Epidermal melanocyte (primary cell): Measurements from ENCODE around the gene LINGO3.

Source experiments
- DNase-seq: peaks from one replicate; pipeline ENCODE4 v3.0.0; 2011; ENCODE audit warnings: low spot score; ENCODE audit not compliant: insufficient read length

Gene LINGO3

DNA sequence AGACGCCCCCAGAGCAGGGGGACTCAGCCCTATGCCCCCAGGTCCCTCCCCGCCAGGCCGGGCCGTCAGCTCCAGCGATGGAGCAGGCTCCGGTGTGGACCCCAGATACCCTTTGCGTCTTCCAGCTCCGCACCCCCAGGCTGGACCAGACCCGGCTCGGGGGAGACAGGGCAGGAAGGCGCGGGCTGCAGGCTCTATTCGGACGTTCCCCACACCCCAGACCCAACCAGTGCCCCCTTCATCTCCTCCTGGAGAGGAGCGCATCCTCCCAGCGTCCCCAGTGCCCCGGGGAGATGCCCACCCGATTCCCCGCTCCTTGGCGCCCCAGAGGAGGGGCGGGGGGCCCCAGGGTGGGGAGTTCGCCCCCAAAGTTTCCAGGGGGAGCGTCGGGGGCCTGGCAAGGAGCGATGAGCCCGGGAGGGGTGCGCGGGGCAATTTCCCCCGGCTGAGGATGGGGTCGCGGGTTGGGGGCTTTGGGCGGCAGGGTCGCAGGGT, 389 bp downstream of the LINGO3 start:
- peak; percentile 1 for DNase-seq

DNA sequence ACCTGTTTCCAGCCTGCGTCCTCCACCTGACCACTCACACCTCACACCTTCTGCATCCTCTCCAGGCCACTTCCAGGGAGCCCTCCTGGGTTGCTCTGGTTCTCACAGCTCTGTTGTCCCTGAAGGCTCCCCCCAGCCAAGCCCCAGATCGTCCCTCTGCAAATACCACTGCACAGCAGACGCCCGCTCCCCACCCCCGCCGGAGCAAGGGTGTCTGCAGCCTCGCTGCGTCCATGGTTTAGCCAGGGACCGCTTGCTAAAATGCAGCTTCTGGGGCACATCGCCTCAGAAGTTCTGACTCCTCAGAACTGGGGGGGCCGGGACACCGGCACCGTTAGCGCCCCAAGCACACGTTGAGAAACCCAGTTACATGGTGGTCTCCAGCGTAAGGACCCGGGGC, 983 bp downstream of the LINGO3 start:
- DNase-seq, result peak; percentile 0

DNA sequence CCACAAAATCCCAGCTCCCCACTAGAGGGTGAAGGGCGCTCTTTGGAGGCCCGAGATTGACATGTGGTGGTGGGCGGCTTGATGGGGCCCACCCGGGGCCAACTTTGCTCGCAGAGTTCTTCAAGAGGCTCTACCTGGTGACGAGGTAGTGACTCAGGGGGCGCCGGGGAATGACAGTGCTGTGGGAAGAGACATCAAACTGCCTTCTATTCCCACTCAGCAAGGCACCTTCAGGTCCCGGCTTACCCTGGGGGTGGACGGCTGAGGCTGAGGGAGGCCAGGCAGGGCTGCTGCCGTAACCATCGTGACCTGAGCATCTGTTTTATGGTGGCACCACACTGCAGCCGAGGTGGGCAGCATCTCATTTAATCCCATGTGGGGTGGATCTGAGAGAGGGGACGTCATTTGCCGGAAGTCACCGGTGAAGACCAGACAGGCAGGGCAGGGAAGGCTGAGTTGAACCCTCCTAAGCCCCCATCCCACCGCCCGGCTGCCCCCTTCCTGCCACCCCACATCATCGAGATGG, 1.6 kb downstream of the LINGO3 start:
- DNase-seq, result peak; percentile 5

DNA sequence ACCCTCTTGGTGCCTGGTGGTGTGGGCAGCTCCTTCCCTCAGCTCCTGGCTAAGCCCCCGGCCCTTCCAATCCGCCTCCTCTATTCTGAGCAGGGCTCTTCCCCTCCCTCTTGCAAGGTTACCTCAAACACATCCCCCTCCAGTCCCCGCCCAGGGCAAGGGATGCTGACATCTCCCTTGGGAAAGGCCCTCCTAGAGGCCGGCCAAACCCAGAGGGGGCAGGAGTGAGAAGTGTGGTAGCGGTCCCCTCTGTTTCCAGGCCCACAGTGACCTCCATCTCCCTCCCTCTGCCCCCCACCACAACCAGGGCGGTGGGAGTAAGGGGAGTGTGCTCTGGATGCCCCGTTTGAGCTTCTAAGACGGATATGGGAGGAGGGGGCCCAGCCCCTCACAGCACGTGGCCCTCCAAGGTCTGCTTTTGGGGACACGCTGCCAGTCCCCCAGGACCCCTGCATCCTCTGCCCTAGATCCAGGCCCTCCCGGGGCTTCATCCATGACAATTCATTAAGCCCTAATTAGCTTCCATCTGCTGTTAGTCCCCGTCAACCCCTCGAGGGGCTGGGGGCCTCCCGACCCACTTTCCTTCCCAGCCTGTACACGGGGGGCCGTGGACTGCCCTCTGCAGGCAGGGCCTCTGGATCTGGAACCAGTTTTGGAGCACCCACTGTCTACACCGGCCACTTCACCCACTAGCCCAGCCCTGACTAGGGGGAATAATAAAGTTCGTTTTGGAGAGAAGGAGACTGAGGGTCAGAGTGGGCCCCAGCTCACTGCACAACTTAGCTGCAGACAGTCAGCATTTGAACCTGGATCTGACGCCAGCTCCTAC, 2.3 kb downstream of the LINGO3 start:
- peak; percentile 11 for DNase-seq

DNA sequence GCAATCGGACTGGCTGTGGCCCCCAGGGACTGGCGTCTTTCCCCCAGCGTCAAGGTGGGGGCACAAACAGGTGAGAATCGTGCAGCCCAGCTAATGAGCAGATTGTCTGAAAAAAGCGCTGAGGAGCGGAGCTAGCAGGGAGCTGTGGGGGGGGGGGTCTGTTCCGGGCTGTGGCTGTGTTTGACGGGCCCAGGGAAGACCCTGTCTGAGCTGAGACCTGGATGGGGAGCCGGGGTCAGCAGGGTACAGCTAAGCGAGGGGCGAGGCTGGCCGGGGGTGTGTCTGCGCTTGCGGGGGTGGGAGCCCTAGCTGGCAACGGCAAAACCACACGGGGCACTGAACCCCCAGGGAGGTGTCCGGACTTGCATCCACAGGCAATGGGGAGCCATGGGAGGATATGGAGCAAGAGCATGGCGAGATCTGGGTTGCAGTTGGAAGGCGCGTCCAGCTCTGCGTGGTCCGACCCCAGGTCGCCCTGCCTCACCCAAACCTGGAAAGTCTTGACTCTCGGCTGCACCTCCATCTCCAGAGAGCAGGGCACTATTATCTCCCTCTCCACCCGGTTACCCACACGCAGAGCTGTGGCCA, 4.6 kb downstream of the LINGO3 start:
- no peak for DNase-seq

DNA sequence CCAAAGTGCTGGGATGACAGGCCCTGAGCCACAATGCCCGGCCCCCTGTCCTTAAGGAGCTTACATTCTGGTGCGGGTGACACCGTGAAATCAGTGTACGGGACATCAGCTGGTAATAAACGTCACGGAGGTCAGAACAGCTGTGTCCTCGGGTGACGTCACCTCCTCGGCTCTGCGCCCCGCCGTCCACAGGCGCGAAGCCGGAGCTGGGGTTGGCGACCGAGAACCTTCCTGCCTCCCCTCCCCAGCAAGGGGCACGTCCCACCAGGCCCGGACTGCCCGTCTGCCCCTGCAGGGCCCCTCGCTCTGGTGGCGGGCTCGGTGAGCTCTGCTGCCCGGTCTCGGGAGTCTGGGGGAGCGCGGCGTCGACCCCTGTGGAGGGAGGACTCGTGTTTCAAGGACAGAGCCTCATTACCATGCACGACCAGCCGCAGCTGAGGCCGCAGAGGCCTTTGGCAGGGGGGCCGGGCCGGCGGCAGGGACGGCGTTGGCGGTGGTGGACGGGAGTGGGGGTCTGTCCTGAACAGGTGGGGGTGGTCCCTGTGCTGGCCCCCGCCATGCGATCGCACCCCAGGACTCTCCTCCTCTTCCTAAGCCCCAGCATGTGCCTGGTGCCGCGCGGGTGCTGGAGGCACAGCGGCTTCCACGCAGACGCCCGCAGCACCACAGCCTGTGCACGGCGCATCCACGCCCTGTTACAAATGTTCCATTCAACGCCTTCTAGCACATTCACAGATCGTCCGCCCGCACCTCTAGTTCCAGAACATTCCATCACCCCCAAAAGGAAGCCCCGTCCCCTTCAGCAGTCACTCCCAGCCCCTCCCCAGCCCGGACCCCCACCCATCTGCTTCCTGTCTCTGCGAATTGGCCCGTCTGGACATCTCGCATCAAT, 5.4 kb downstream of the LINGO3 start:
- DNase-seq, result peak; percentile 40

DNA sequence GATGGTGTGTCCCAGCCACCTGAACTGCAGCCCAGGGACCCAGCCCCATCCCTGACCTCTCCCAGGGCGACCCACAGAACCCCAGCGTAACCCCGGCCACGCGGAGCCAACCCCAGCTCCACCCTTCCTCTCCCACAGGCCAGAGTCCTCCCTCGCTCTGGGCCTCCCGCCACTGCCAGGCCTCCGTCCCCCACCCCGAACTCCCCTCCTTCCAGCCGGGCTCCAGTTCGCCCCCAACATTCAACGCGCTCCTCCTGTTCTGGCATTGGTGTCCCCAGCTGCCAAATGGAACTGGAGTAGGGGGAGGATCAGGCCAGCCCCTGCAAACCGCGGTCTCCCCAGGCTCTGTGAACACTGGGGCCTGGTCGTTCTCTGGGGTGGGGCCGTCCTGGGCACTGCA, 7.4 kb downstream of the LINGO3 start:
- peak; percentile 5 for DNase-seq

DNA sequence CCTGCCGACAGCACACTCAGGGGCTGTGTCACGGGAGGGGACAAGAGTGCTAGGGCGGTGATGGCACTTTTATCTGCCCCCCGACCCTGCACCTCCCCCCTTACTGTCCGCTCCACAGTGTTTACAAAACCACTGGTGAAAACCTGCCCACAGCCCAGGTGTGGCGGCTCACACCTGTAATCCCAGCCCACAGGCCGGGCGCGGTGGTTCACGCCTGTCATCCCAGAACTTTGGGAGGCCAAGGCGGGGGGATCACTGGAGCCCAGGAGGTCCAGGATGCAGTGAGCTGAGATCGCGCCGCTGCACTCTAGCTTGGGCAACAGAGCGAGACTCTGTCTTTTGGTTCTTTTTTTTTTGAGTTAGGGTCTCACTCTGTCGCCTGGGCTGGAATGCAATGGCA, 11.8 kb downstream of the LINGO3 start:
- DNase-seq, result no peak

DNA sequence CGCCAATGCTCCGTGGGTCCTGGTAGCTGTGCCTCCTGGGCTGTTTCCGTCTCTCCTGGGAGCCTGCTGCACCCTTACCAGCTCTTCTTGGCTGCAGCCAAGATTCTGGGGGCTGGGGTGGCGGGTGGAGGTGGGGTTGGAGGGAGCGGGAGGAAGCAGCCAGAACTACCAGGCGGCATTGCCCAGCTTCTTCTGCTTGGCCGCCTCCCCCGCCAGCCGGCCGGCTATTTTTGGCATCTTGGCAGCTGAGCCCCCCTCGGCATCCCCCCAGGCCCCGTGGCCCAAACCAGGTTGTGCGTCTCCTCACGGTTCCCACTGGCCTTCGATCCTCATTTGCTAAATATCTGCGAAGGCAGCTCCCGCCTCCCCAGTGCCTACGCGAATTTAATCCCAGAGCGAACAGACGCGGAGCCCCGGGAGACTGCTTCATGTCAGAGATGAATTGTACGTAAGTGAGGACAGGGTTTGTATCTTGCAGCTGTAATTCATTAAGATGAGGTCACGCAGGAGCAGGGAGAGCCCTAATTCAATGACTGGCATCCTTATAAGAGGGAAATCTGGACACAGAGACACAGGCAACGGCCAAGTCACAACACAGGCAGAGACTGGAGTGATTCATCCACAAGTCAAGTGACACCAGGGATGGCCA, 13.1 kb downstream of the LINGO3 start:
- DNase-seq, result peak; percentile 81

DNA sequence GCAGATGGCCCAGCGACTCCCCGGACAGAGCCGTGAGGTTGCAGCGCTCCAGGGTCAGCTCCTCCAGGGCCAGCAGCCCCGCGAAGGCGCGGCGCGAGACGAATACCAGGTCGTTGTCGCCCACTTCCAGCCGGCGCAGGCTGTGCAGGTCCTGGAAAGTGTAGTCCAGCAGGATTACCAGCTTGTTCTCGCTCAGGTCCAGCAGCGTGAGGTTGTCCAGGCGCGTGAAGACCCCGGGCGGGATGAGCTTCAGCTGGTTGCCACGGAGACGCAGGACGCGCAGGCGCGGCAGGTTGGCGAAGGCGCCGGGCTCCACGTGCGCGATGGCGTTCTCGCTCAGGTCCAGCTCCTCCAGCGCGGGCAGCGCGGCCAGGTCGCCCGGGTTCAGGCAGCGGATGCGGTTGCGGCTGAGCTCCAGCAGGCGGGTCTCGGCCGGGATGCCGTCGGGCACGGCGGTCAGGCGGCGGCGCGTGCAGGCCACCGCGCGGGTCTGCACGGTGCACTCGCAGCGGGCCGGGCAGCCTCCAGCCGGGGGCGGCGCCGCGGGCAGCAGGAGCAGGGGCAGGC, 16.7 kb downstream of the LINGO3 start:
- DNase-seq, result no peak

DNA sequence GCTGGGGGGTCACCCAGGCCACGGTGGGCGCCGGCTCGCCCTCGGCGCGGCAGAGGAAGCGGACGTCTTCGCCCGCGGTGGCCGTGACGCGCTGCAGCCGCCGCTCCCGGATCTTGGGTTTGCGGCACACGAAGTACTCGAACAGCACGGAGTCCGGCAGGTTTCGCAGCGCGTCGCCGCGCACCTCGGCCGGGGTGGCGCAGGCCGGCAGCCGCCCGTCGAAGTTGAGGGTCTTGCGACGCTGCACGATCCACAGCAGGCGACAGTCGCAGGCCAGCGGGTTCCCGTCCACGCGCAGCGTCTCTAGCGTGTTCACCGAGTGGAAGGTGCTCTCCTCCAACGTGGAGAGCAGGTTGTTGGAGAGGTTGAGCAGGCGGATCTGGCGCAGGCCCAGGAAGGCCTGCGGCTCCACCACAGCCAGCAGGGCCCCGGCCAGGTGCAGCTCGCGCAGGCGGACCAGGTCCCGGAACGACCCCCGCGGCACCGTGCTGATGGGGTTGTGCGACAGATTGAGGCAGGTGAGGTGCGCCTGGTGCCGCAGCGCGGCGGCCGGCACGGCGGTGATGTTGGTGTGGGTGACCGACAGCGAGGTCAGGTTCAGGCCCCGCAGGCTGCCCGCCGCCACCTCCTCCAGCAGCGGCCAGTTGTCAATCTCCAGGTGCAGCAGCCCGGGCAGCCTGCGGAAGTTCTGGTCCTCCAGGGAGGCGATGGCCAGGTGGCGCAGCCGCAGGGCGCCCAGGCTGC, 17.3 kb downstream of the LINGO3 start:
- DNase-seq, result no peak

DNA sequence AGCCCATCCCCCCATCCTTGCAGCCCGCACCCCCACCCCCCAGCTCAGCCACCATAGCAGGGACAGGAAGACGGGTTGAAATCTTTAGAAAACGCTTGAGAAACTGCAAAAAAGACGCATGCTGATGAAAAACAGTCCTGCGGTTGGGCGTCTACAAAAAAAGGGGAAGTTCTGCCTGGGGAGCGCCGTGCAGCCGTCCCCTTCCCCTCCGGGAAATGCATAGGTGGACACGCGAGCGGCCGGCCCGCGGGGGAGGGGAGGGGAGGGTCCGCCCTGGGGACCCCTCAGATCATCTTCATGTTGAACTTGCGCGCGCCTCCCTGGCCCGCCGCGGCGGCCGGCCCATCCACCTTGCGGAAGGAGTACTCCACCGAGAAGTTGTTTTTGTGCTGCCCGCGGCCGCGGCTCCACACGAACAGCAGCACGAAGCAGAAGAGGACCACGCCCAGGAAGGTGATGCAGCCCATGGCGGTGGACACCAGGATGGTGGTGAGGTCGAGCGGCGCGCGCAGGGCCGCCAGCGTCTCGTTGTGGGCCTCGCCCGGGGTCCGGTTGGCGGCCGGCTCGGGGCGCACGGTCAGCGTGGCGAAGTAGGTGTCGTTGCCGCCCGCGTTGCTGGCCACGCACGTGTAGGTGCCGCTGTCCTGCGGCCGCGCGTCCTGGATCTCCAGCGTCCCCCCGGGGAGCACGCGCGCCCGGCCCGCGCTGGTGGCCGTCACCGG, 18.1 kb downstream of the LINGO3 start:
- DNase-seq, result peak; percentile 14

DNA sequence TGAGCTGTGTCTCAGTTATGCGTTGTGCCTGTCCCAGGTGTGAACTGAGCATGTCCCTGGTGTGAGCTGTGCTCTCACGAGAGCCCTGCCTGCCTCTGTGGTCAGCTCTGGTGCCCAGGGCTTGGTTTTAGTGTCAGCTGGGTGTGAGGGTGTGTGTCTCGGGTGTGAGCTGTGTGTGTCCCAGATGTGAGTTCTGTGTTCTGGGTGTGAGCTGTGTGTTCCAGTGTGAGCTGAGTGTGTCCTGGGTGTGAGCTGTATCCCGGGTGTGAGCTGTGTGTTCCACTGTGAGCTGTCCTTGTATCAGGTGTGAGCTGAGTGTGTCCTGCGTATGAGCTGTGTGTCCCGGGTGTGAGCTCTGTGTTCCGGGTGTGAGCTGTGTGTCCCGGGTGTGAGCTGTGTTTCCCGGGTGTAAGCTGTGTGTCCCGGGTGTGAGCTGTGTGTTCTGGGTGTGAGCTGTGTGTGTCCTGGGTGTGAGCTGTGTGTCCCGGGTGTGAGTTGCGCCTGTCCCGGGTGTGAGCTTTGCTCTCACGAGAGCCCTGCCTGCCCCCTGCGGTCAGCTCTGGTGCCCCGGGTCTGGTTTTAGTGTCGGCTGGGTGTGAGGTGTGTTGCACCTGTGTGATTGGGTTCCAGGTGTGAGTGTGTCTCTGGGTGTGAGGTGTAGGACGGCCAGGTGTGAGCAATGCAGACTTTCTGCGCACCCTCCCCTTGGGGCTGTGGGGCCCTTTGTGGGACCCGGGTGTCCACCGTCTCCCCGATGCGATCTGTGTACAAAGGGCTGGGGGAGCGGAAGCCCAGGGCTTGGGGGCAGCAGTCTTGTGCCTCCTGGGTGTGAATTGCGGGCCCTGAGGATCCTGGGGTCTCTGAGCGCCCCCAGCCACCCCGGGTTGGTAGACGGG, 18.9 kb downstream of the LINGO3 start:
- DNase-seq, result peak; percentile 9

DNA sequence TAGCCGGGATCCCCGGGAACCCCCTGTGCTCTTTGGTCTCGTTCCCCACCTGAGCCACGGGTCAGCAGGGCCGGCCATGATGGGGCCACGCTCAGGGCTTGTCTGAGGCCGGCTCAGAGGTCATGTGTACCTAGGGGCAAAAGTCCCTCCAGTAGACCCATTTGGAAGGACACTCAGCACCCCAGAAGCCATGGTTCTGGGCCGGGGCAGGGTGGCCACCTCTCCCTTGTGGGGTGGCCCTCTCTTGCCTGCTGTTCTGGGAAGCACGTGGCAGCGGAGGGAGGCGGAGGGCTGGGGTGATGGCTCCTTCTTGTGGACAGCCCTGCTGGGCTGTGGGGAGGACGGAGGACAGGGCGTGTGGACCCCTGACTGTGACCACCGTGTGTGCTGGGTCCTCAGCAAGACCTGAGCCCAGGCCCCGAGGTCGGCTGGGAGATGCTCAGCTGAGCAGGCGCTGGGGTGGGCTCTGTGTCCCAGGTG, 19.6 kb downstream of the LINGO3 start:
- peak; percentile 14 for DNase-seq

DNA sequence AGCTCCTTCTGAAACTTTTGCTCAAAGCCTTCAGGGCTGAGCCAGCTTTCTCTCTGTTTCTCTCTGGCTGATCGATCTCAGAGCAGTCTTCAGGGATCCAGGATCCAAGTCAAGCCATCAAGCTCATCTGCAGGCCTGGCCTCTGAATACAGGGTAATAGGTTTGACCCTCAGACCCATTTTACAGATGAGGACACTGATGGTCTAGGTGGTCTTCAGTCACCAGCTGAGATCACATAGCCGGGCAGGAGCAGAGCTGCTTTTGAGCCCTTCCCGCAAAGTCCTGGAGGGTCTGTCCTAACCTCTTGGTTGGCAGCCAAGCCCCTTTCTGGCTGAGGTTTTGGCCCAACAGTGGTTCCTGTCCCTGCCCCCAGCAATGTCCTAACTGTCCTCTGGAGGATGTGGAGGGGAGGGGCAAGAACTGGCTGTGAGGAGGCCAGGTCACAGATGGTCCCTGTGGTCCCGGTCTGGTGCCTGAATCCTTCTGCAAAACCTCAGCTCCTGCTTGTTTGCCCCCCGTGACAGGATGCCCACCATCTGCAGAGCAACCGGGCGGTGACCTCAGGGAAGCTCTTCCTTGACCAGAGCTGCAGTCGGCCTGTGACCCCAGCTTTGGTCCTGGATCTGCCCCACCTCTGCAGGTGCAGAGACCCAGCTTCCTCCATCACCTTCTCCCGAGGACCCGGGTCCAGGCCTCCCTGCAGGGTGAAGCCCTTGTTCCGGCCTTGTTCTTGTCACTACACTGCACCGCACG, 20.2 kb downstream of the LINGO3 start:
- peak; percentile 14 for DNase-seq

DNA sequence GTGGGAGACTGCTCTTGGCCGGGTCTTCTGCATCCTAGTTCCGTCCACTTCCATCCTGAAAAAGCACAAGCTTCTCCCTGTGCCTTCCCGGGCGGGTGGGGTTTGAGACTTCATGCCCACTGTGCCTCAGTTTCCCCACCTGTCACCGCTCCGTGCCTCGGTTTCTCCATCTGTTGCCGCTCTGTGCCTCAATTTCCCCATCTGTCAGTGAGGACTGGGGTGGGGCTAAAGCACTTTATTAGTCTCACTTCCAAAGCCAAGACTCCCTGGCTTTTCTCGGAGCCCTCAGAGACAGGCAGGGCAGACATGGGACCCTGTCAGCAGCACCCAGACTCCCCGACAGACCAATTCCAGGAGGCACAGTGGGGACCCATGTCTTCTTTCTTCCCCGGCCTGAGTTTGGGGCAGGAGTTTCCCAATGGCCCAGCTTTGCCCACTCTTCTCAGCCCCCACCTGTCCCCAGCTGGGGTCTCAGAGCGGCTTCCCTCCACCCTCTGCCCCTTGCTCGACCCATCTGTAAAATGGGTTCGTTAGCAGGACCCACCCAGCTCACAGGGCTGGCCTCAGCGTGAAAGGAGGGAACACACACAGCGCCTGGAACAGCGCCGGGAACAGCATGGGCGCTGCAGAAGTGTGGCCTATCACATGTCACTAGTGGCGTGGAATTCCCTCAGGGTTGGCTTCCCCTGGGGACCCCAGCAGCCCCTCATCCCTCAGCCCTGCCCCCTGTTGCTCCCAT, 21.4 kb downstream of the LINGO3 start:
- peak; percentile 12 for DNase-seq
